Choroid plexus epithelial cell (primary cell): ENCODE data around the gene FUZ.

Experiments
- DNase-seq: peaks from one replicate; pipeline ENCODE4 v3.0.0-alpha.2; 2010; ENCODE audit warnings: low read depth
- H3K4me3 ChIP-seq: 2 replicates; pipeline ENCODE4 v1.5.1; 2011; ENCODE audit warnings: low read depth, mild to moderate bottlenecking, control low read depth, low read length, moderate library complexity
- CTCF ChIP-seq: conservative IDR thresholded peaks from 2 replicates; pipeline ENCODE4 v1.5.1; 2011; ENCODE audit warnings: low read depth, mild to moderate bottlenecking, control low read depth, inconsistent platforms, low read length, moderate library complexity

Gene FUZ

DNA sequence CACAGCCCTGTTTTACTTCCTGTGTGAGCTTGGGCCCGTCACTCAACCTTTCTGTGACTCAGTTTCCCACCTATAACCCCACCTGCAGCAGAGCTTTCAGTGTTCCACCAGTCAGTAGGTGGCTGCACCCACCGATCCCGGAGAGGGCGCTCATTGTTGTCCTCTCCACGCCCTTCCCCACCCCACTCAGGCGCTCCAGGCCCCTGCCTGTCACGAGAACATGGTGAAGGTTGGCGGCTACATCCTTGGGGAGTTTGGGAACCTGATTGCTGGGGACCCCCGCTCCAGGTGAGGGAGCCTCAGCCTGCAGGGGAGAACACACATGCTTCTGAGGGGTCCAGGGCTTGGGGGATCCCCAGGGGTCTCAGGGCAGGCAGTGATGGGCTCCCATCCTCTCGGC lies 12.3 kb downstream of the FUZ start:
- DNase-seq: no peak
- no peak for TF ChIP-seq CTCF
- H3K4me3 ChIP-seq: no peak overlapping the region

- peak; percentile 40 for TF ChIP-seq CTCF
Observed at GRCh38 chr19:49799798-49800376, 13.2 kb downstream of the FUZ start.

DNA sequence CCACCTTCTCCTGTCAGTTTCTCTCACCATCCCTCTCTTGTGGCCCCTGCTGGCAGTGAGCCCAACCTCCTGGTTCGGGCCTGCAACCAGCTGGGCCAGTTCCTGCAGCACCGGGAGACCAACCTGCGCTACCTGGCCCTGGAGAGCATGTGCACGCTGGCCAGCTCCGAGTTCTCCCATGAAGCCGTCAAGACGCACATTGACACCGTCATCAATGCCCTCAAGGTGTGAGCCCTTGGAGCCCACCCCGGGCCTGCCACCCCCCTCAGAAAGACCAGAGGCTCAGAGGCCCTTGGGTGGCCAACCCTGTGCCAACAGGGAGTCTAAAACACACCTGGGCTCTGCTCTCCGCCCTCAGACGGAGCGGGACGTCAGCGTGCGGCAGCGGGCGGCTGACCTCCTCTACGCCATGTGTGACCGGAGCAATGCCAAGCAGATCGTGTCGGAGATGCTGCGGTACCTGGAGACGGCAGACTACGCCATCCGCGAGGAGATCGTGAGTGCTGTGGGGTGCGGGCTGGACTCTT lies 13.8 kb downstream of the FUZ start:
- no peak for DNase-seq
- TF ChIP-seq CTCF: no peak
- no peak overlapping the region for H3K4me3 ChIP-seq

More at GRCh38 chr19:49799798-49800376, 13.2 kb downstream of the FUZ start:
- DNase-seq: no peak
- H3K4me3 ChIP-seq: no peak overlapping the region

DNA sequence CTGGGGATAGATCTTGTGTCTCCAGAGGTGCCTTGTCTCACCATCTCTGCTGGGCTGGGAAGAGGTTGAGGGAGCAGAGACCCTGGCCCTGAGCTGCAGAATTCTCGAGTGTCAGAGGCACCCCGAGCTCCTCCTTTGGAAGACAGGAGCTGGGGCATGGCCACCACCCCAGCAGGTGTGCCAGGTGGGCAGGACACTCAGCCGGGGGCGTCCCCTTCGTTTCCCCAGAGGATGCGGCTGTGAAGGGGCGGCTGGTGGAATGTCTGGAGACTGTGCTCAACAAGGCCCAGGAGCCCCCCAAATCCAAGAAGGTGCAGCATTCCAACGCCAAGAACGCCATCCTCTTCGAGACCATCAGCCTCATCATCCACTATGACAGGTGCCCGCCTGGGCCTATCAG lies 14.5 kb downstream of the FUZ start:
- TF ChIP-seq CTCF: no peak
- no peak overlapping the region for H3K4me3 ChIP-seq
- no peak for DNase-seq

DNA sequence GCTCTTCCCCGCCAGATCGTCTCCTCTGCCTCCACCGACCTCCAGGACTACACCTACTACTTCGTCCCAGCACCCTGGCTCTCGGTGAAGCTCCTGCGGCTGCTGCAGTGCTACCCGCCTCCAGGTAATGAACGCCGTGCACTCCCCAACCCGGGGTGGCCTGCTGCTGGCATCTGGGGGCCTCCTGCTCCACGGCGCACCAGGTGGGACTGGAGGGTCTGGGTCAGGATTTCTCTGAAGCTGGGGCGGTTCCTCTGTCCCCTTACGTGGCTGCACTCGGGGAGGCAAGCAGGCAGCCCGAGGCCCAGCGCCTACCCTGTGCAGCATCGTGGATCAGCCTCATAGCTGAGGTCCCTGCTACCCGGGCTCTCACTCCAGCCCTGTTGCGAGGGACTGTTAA lies 17.5 kb downstream of the FUZ start:
- no peak for DNase-seq
- no peak for TF ChIP-seq CTCF
- no peak overlapping the region for H3K4me3 ChIP-seq

GRCh38 chr19:49793561-49793840 lies 19.6 kb downstream of the FUZ start:
- no peak for TF ChIP-seq CTCF
- DNase-seq: no peak
- H3K4me3 ChIP-seq: no peak overlapping the region

GRCh38 chr19:49792829-49793560 lies 20.1 kb downstream of the FUZ start:
- H3K4me3 ChIP-seq: no peak overlapping the region
- DNase-seq: no peak
- TF ChIP-seq CTCF: no peak
